Activated T-helper 1 cell treated with anti-CD3 and anti-CD28 coated beads, Interleukin-12 subunit alpha, Interleukin-12 subunit beta, Interleukin-2, Interleukin-4 antibody, amounts not matched to agents 30 ng/mL and 10 ng/mL and 1 ng/mL, durations not matched to agents 14 hours and 24 hours and 36 hours (primary cell): ENCODE data around the gene HNRNPLL. TPM values are rescaled to one million over a fixed set of nuclear protein-coding genes. Genes with fewer than 3 reads are reported as not detected.

Experiments
- DNase-seq: peaks from one replicate; pipeline ENCODE4 v3.0.0; 2021; ENCODE audit warnings: low spot score
- H3K27ac Mint-ChIP-seq: one replicate; pipeline ENCODE4 v1.8.0; 2021; ENCODE audit warnings: mild to moderate bottlenecking, mixed read lengths
- H3K27me3 Mint-ChIP-seq: one replicate; pipeline ENCODE4 v1.8.0; 2022; ENCODE audit warnings: mild to moderate bottlenecking, moderate library complexity, mixed read lengths; ENCODE audit not compliant: insufficient read depth
- H3K36me3 Mint-ChIP-seq: one replicate; pipeline ENCODE4 v1.8.0; 2021; ENCODE audit warnings: low read depth, mixed read lengths
- H3K4me1 Mint-ChIP-seq: one replicate; pipeline ENCODE4 v1.8.0; 2021; ENCODE audit warnings: low read depth, mixed read lengths
- H3K4me3 Mint-ChIP-seq: one replicate; pipeline ENCODE4 v1.8.0; 2021; ENCODE audit warnings: mild to moderate bottlenecking, moderate library complexity, mixed read lengths
- H3K9me3 Mint-ChIP-seq: one replicate; pipeline ENCODE4 v1.8.0; 2021; ENCODE audit warnings: mixed read lengths
- intact Hi-C: fragments of 100-400 bp; cut with micrococcal nuclease; formaldehyde crosslinking; loops from one replicate; pipeline ENCODE4 v1.15.1; 2024
- total RNA-seq: library from RNA; stranded (reverse); gene quantifications from 2 replicates; pipeline ENCODE4 v1.2.3, GENCODE V29; 2022

Gene HNRNPLL
- total RNA-seq, 1 donor from 2014 or later, result 85.8 TPM

DNA sequence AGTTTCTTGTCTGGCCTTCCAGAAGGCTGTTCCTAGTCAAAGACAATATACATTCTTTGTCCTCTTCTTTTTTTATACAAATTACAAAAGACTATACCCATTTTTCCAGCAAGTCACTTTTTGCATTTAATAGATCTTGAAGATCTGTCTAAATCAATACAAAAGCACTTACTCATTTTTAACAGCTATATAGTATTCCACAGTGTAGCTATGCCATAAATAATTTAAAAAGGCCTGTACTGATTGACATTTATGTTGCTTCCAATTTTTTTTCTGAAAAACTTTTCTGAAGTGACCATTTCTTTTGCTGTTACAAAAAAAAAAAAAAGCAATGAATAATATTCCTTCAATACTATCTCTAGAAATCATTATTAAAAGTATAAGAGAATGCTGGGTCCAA is 30.3 kb upstream of the HNRNPLL start:
- H3K36me3 Mint-ChIP-seq, result peaks cover 2% of the 10 kb centered on the region
- H3K27ac Mint-ChIP-seq, result no peak overlapping the region
- H3K4me3 Mint-ChIP-seq, result no peak overlapping the region
- peaks cover 4% of the 10 kb centered on the region for H3K9me3 Mint-ChIP-seq
- intact Hi-C loops, result loop anchor here (2.0 kb wide), 1 partner anchor 14 kb away; no protein-coding TSS in a partner anchor
- no peak for DNase-seq
- H3K27me3 Mint-ChIP-seq, result no peaks in the 10 kb centered on the region
- H3K4me1 Mint-ChIP-seq, result peaks cover 34% of the 10 kb centered on the region

DNA sequence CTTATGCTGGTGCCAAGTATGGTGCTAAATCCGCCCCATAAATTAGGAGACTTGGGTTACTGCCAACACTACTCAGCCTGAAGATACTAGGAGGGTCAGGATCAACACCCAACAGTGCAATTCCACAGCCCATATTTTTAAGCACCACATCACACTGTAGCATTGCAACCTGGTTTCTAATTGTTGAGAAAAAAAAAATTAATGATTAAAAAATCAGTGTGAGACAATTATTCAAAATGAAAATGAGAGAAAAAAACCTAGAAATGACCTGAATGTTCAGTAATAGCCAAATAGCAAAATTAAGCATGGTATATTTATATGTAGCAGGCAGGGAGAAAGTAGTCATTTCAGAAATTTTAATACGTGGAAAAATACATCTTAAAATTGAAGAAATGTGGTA is 29.2 kb upstream of the HNRNPLL start:
- H3K27ac Mint-ChIP-seq, result no peak overlapping the region
- peaks cover 4% of the 10 kb centered on the region for H3K9me3 Mint-ChIP-seq
- no peak overlapping the region for H3K4me3 Mint-ChIP-seq
- intact Hi-C loops, result loop anchor here (2.0 kb wide), 1 partner anchor 13 kb away; no protein-coding TSS in a partner anchor
- H3K27me3 Mint-ChIP-seq, result no peaks in the 10 kb centered on the region
- peaks cover 37% of the 10 kb centered on the region for H3K4me1 Mint-ChIP-seq
- no peak for DNase-seq
- peaks cover 2% of the 10 kb centered on the region for H3K36me3 Mint-ChIP-seq

DNA sequence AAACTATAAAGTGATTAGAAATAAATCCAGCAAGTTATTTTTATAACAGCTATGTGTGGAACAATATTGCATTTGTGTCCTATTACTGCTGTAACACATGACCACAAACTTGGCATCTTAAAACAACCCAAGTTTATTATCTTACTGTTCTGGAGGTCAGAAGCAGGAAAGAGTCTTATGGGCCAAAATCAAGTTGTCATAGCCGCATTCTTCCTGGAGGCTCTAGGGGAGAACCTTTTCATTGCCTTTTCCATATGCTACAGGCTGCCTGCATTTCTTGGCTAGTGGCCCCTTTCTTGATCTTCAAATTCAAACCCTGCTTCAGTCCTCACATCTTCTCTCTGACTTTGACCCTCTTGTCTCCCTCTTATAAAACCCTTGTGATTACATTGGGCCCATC is 27.0 kb upstream of the HNRNPLL start:
- intact Hi-C loops, result no loop called here
- no peak overlapping the region for H3K4me3 Mint-ChIP-seq
- H3K27me3 Mint-ChIP-seq, result no peaks in the 10 kb centered on the region
- peaks cover 2% of the 10 kb centered on the region for H3K36me3 Mint-ChIP-seq
- DNase-seq, result no peak
- H3K27ac Mint-ChIP-seq, result no peak overlapping the region
- peaks cover 4% of the 10 kb centered on the region for H3K9me3 Mint-ChIP-seq
- peaks cover 34% of the 10 kb centered on the region for H3K4me1 Mint-ChIP-seq

DNA sequence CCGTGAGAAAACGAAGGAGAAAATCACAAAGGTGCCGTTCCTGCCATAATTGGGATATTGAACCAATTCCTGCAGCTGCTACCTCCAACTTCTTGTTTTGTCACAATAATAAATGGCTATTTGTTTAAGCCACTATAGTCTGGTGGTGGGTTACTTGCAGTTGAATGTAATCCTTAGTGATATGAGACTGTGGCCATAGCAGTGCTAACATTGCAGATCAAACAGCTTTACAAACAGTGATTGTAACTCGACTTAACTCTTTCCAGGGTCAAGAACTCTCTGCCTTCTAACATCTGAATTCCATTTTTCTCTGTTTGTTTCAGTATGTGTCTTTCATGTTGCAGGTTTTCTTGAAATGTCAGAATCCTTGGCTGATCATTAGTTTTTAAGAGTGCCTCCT is 24.7 kb upstream of the HNRNPLL start:
- no peak for DNase-seq
- H3K36me3 Mint-ChIP-seq, result no peaks in the 10 kb centered on the region
- H3K9me3 Mint-ChIP-seq, result peaks cover 4% of the 10 kb centered on the region
- intact Hi-C loops, result no loop called here
- no peak overlapping the region for H3K4me3 Mint-ChIP-seq
- H3K27ac Mint-ChIP-seq, result no peak overlapping the region
- H3K27me3 Mint-ChIP-seq, result no peaks in the 10 kb centered on the region
- H3K4me1 Mint-ChIP-seq, result peaks cover 22% of the 10 kb centered on the region

DNA sequence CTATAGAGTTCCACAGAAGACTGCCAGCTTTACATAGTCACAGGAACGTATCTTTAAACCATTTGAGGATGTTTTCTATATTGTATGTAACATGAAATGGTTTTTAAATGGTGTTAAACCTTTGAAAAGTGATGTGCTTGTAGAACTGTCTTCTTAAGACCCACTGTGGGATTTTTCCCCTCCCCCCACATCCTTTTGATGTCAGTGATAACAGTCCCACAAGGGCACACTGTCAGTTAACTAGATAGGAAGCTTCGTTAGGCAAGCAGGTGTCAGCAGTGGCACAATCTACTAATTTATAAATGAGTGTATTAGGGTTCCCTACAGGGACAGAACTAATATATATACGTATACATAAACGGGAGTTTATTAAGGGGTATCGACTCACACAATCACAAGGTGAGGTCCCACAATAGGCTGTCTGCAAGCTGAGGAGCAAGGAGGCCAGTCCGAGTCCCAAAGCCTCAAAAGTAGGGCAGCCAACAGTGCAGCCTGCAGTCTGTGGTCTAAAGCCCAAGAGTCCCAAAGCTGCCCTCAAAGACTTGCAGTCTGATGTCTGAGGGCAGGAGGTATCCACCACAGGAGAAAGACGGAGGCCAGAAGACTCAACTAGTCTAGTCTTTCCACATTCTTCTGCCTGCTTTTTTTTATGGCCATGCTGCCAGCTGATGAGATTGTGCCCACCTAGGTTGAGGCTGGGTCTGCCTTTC is 23.8 kb upstream of the HNRNPLL start:
- H3K4me3 Mint-ChIP-seq, result no peak overlapping the region
- intact Hi-C loops, result no loop called here

DNA sequence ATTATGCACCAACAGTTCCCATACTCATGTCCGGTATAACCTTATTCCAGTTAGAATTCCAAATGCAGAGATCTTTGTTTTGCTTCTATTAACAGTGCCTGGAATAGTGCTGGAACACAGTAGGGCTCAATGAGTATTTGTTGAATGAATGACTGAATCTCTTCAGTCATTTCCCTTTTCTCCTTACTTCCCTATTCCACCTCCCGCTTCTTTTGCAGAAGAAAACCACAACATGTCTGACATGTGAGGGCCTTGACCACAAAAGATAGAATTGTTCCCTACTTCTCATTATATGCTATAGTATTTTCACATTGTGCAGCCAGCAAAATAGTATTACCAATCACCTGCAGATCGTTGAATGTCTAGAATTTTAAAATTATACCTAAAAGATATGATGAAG is 19.5 kb upstream of the HNRNPLL start:
- intact Hi-C loops, result no loop called here
- Mint-ChIP-seq H3K4me1 (peaks cover 32% of the 10 kb centered on the region), H3K27ac (no peak overlapping the region), H3K36me3 (peaks cover 4% of the 10 kb centered on the region), H3K4me3 (no peak overlapping the region), H3K27me3 (peaks cover 2% of the 10 kb centered on the region), H3K9me3 (peaks cover 5% of the 10 kb centered on the region)
- no peak for DNase-seq

More for the DNA sequence above, 23.8 kb upstream of the HNRNPLL start:
- Mint-ChIP-seq H3K27me3 (peaks cover 2% of the 10 kb centered on the region), H3K4me1 (peaks cover 26% of the 10 kb centered on the region), H3K9me3 (peaks cover 4% of the 10 kb centered on the region), H3K27ac (no peak overlapping the region), H3K36me3 (no peaks in the 10 kb centered on the region)
- peak; percentile 25 for DNase-seq

DNA sequence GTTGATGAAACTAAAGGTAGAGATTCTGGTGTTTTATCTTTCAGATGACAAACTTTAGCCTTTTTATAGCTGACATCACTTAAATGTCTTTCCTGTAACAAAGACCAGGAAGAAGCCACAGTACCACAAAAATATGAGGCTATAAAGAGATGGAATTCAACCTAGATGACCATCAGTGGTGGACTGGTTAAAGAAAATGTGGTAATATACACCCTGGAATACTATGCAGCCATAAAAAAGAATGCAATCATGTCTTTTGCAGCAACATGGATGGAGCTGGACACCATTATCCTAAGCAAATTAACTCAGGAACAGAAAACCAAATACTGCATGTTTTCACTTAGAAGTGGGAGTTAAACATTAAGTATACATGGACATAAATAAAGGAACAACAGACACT is 18.3 kb upstream of the HNRNPLL start:
- DNase-seq, result no peak
- Mint-ChIP-seq H3K36me3 (peaks cover 4% of the 10 kb centered on the region), H3K27me3 (peaks cover 2% of the 10 kb centered on the region), H3K4me1 (peaks cover 22% of the 10 kb centered on the region), H3K27ac (no peak overlapping the region), H3K9me3 (peaks cover 5% of the 10 kb centered on the region), H3K4me3 (no peak overlapping the region)
- intact Hi-C loops, result no loop called here

DNA sequence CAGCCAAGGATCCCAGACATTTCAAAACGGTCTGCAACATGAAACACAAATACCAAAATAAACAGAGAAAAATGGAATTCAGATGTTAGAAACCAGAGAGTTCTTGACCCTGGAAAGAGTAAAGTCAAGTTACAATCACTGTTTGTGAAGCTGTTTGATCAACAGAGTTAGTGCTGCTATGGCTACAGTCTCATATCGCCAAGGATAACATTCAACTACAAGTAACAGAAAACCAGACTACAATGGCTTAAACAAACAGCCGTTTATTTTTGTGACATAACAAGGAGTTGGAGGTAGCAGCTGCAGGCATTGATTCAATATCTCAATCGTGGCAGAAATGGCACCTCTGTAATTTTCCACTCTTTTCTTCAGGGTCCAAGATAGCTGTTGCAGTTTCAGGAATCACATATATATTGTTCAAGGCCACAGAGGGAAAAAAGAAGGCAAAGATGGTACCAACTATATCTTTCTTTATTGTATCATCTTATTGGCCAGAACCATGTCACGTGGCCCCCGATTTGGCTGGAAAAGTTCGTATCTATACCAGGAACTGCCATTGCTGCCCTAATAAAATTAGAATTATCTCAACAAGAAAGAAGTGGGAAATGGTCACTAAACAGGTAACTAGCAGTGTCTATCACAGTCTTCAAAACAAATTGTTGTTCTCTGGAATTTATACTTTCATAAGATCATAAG is 17.7 kb upstream of the HNRNPLL start:
- Mint-ChIP-seq H3K36me3 (peaks cover 4% of the 10 kb centered on the region), H3K27ac (no peak overlapping the region), H3K9me3 (peaks cover 5% of the 10 kb centered on the region), H3K4me3 (no peak overlapping the region), H3K4me1 (peaks cover 23% of the 10 kb centered on the region), H3K27me3 (peaks cover 2% of the 10 kb centered on the region)
- DNase-seq, result no peak
- intact Hi-C loops, result no loop called here

DNA sequence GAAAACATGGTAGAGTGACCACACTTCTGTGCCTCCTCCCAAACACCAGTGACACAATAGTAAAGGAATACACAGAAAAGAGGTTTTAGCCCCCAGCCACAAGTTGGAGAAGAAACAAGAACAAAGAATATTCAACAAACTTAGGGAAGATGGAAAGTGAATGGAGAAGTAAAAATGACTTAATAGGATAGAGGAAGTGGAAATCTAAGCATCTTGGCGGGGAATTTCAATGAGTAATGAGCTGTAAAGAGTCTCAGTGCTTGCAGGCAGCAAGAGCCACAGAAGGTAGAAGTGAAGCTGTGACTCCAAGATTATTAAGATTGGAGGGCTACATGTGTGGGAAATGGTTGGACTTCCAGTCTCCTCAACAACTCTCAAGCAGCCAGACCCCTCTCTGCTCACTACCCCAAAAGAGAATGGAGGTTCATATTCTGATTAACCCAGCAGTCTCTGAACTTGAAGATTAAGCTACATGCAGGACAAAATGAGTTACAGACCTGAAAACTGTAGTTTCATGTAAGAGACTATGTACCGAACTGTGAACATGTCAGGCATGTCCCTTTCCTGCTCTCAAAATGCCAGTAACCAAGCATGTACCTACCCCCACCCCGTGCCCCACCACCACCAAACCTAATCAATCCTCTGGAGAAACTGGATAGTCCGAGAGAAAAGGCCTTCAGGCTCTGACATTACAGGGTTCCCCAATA is 16.9 kb upstream of the HNRNPLL start:
- no peak overlapping the region for H3K27ac Mint-ChIP-seq
- peaks cover 2% of the 10 kb centered on the region for H3K27me3 Mint-ChIP-seq
- H3K9me3 Mint-ChIP-seq, result peaks cover 5% of the 10 kb centered on the region
- intact Hi-C loops, result loop anchor here (2.0 kb wide), 1 partner anchor 13 kb away; no protein-coding TSS in a partner anchor
- peaks cover 4% of the 10 kb centered on the region for H3K36me3 Mint-ChIP-seq
- DNase-seq, result no peak
- H3K4me3 Mint-ChIP-seq, result no peak overlapping the region
- peaks cover 31% of the 10 kb centered on the region for H3K4me1 Mint-ChIP-seq

DNA sequence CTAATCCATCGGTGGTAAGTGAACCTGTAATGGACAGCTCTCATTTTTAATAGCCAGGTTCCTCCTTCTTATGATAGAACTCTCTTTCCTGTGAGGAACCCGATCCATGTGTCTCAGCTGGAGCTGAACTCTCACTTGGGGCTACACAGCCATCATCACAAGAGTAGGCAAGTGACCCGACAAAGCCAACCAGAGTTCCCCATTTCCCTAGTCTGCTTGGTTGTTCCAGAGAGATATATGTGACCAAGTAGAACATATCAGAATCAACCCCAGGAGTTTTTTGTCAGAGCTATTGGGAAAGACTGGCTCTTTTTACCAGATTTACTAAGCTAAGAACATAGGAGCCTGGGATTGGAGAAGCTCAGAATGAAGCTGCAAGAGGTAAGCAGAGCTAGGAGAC is 14.6 kb upstream of the HNRNPLL start:
- Mint-ChIP-seq H3K4me3 (no peak overlapping the region), H3K4me1 (peaks cover 47% of the 10 kb centered on the region), H3K9me3 (peaks cover 5% of the 10 kb centered on the region), H3K27me3 (peaks cover 2% of the 10 kb centered on the region), H3K36me3 (peaks cover 4% of the 10 kb centered on the region), H3K27ac (no peak overlapping the region)
- no peak for DNase-seq
- intact Hi-C loops, result no loop called here

DNA sequence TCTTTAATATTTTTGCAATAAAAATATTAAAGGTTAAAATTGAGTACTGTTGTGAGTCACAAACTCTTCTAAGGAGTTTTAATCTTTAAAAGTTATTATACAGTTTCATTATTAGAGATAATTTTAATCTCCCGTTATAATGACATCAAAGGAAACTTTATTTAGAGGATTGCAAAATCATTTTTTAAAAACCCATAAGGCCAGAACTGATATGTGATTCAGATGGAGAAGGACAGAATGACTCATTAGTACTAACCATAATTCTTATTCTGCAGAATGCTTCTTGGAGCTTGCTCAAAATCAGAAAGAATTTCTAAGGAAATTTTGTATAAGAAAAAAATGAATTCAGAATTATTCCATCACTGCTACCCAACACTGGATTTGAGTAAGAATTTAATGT is 12.5 kb upstream of the HNRNPLL start:
- Mint-ChIP-seq H3K36me3 (peaks cover 6% of the 10 kb centered on the region), H3K27ac (no peak overlapping the region), H3K27me3 (no peaks in the 10 kb centered on the region), H3K9me3 (peaks cover 3% of the 10 kb centered on the region), H3K4me1 (peaks cover 56% of the 10 kb centered on the region), H3K4me3 (no peak overlapping the region)
- DNase-seq, result no peak
- intact Hi-C loops, result loop anchor here (1.0 to 2.0 kb wide), 4 partner anchors 12 to 108 kb away; no protein-coding TSS in a partner anchor

DNA sequence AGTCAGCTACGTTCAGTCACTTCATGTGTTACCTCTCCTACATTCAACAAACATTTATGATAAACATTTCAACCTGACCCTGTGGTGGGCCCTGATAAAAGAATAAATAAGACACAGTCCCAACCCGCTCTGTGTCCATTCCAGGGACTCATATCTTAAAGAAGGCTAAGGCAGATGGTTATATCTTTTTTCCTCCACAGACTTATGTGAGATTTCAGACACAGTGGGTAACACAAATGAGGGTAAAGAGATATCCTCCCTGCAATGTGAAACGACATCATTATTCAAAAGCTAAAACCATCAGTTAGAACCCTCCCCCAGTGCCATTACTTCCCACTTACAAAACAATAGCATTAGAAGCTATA is 11.1 kb upstream of the HNRNPLL start:
- Mint-ChIP-seq H3K27me3 (no peaks in the 10 kb centered on the region), H3K4me3 (no peak overlapping the region), H3K36me3 (peaks cover 8% of the 10 kb centered on the region), H3K27ac (no peak overlapping the region), H3K9me3 (peaks cover 3% of the 10 kb centered on the region), H3K4me1 (peaks cover 54% of the 10 kb centered on the region)
- DNase-seq, result no peak
- intact Hi-C loops, result loop anchor here (2.0 kb wide), 1 partner anchor 109 kb away; no protein-coding TSS in a partner anchor
